Measurements from ENCODE around the gene MKNK2.

The MKNK2 gene

GRCh38 chr19:2026770-2027169, 24.3 kb downstream of the MKNK2 start:
- H3K4me1 Mint-ChIP-seq = peaks cover 17% of the 10 kb centered on the region
- CTCF ChIA-PET = interaction anchor here (1.3 kb wide), 1 partner anchor 10 kb away, joined by 4 read pairs; no protein-coding TSS in a partner anchor

GRCh38 chr19:2022289-2022688, 28.8 kb downstream of the MKNK2 start:
- H3K4me1 Mint-ChIP-seq = peaks cover 12% of the 10 kb centered on the region
- peaks cover 32% of the 10 kb centered on the region for H3K27me3 Mint-ChIP-seq
- CTCF ChIA-PET = interaction anchor here (0.8 to 1.2 kb wide), 2 partner anchors 47 to 75 kb away, joined by 3 read pairs; partner anchors contain the start of gene IZUMO4
- no peak overlapping the region for H3K27ac Mint-ChIP-seq
- peaks cover 3% of the 10 kb centered on the region for H3K36me3 Mint-ChIP-seq
- DNase-seq = no peak
- H3K4me3 Mint-ChIP-seq = no peak overlapping the region
- H3K9me3 Mint-ChIP-seq = peaks cover 3% of the 10 kb centered on the region

More at GRCh38 chr19:2026770-2027169, 24.3 kb downstream of the MKNK2 start:
- Mint-ChIP-seq H3K27ac (no peak overlapping the region), H3K4me3 (no peak overlapping the region), H3K9me3 (peaks cover 3% of the 10 kb centered on the region), H3K27me3 (peaks cover 19% of the 10 kb centered on the region), H3K36me3 (peaks cover 3% of the 10 kb centered on the region)
- no peak for DNase-seq

GRCh38 chr19:2021453-2022140, 29.4 kb downstream of the MKNK2 start:
- peaks cover 3% of the 10 kb centered on the region for H3K36me3 Mint-ChIP-seq

GRCh38 chr19:2018752-2019151, 32.3 kb downstream of the MKNK2 start:
- CTCF ChIA-PET = interaction anchor here (0.7 to 1.2 kb wide), 2 partner anchors 67 to 155 kb away, joined by 3 read pairs; no protein-coding TSS in a partner anchor
- H3K36me3 Mint-ChIP-seq = no peaks in the 10 kb centered on the region

More at GRCh38 chr19:2021453-2022140, 29.4 kb downstream of the MKNK2 start:
- H3K4me3 Mint-ChIP-seq = no peak overlapping the region
- DNase-seq = no peak
- H3K9me3 Mint-ChIP-seq = peaks cover 3% of the 10 kb centered on the region
- H3K27me3 Mint-ChIP-seq = peaks cover 32% of the 10 kb centered on the region
- H3K27ac Mint-ChIP-seq = no peak overlapping the region
- peaks cover 13% of the 10 kb centered on the region for H3K4me1 Mint-ChIP-seq
- CTCF ChIA-PET = interaction anchor here (0.8 to 1.2 kb wide), 2 partner anchors 48 to 75 kb away, joined by 3 read pairs; partner anchors contain the start of gene IZUMO4

GRCh38 chr19:2016041-2016807, 34.8 kb downstream of the MKNK2 start:
- Mint-ChIP-seq H3K4me3 (peak overlapping the region; percentile 63), H3K27me3 (peaks cover 8% of the 10 kb centered on the region), H3K4me1 (peaks cover 26% of the 10 kb centered on the region), H3K27ac (no peak overlapping the region), H3K36me3 (peaks cover 10% of the 10 kb centered on the region), H3K9me3 (no peaks in the 10 kb centered on the region)
- CTCF ChIA-PET = interaction anchor here (1.1 to 1.3 kb wide), 2 partner anchors 12 to 16 kb away, joined by 3 to 4 read pairs; no protein-coding TSS in a partner anchor
- DNase-seq = peak; percentile 81

More at GRCh38 chr19:2018752-2019151, 32.3 kb downstream of the MKNK2 start:
- H3K27ac Mint-ChIP-seq = no peak overlapping the region
- H3K27me3 Mint-ChIP-seq = peaks cover 28% of the 10 kb centered on the region
- H3K4me3 Mint-ChIP-seq = no peak overlapping the region
- no peak for DNase-seq
- peaks cover 15% of the 10 kb centered on the region for H3K4me1 Mint-ChIP-seq
- no peaks in the 10 kb centered on the region for H3K9me3 Mint-ChIP-seq

GRCh38 chr19:2015608-2015950, 35.5 kb downstream of the MKNK2 start, which contains the start of gene BTBD2:
Gene BTBD2 (minus strand): TSS chr19:2015714. CDS start chr19:2015703, 11 bp downstream.
- peak within 1 kb of the TSS; percentile 62 for H3K27ac Mint-ChIP-seq
- peaks cover 31% of the 10 kb centered on the region for H3K4me1 Mint-ChIP-seq
- H3K9me3 Mint-ChIP-seq = no peaks in the 10 kb centered on the region
- H3K27me3 Mint-ChIP-seq = peaks cover 6% of the 10 kb centered on the region
- peak; percentile 62 for DNase-seq
- peaks cover 15% of the 10 kb centered on the region for H3K36me3 Mint-ChIP-seq
- H3K4me3 Mint-ChIP-seq = peak within 1 kb of the TSS; percentile 70
- CTCF ChIA-PET = no interaction called here

GRCh38 chr19:2014731-2015607, 36.1 kb downstream of the MKNK2 start:
- Mint-ChIP-seq H3K36me3 (peaks cover 15% of the 10 kb centered on the region), H3K27me3 (peaks cover 6% of the 10 kb centered on the region), H3K4me1 (peaks cover 31% of the 10 kb centered on the region), H3K9me3 (no peaks in the 10 kb centered on the region), H3K27ac (peak overlapping the region; percentile 62), H3K4me3 (peak overlapping the region; percentile 70)
- DNase-seq = peak; percentile 51
- CTCF ChIA-PET = no interaction called here

- H3K36me3 Mint-ChIP-seq = peaks cover 15% of the 10 kb centered on the region
- no peak for DNase-seq
- H3K27me3 Mint-ChIP-seq = no peaks in the 10 kb centered on the region
- peak overlapping the region; percentile 70 for H3K4me3 Mint-ChIP-seq
- CTCF ChIA-PET = no interaction called here
- no peaks in the 10 kb centered on the region for H3K9me3 Mint-ChIP-seq
- H3K4me1 Mint-ChIP-seq = peaks cover 27% of the 10 kb centered on the region
- no peak overlapping the region for H3K27ac Mint-ChIP-seq
Measured at GRCh38 chr19:2014131-2014571, 36.9 kb downstream of the MKNK2 start.

GRCh38 chr19:2013683-2013961, 37.4 kb downstream of the MKNK2 start:
- Mint-ChIP-seq H3K4me3 (peak overlapping the region; percentile 70), H3K36me3 (peaks cover 15% of the 10 kb centered on the region), H3K4me1 (peaks cover 27% of the 10 kb centered on the region), H3K27ac (no peak overlapping the region), H3K27me3 (no peaks in the 10 kb centered on the region), H3K9me3 (no peaks in the 10 kb centered on the region)
- CTCF ChIA-PET = no interaction called here
- no peak for DNase-seq

GRCh38 chr19:2012941-2013682, 37.9 kb downstream of the MKNK2 start:
- Mint-ChIP-seq H3K36me3 (peaks cover 15% of the 10 kb centered on the region), H3K4me3 (peak overlapping the region; percentile 70), H3K27ac (no peak overlapping the region), H3K4me1 (peaks cover 27% of the 10 kb centered on the region), H3K9me3 (no peaks in the 10 kb centered on the region), H3K27me3 (no peaks in the 10 kb centered on the region)
- DNase-seq = no peak
- CTCF ChIA-PET = no interaction called here

GRCh38 chr19:2011169-2011568, 39.9 kb downstream of the MKNK2 start:
- CTCF ChIA-PET = no interaction called here
- H3K4me3 Mint-ChIP-seq = no peak overlapping the region
- no peaks in the 10 kb centered on the region for H3K27me3 Mint-ChIP-seq
- H3K36me3 Mint-ChIP-seq = peaks cover 15% of the 10 kb centered on the region
- DNase-seq = no peak
- no peaks in the 10 kb centered on the region for H3K9me3 Mint-ChIP-seq
- peaks cover 28% of the 10 kb centered on the region for H3K4me1 Mint-ChIP-seq
- H3K27ac Mint-ChIP-seq = no peak overlapping the region

- Mint-ChIP-seq H3K27ac (no peak overlapping the region), H3K4me3 (no peak overlapping the region)
Measured at GRCh38 chr19:2010135-2010668, 40.8 kb downstream of the MKNK2 start.

GRCh38 chr19:2003874-2004273, 47.2 kb downstream of the MKNK2 start:
- no peak overlapping the region for H3K4me3 Mint-ChIP-seq
- H3K36me3 Mint-ChIP-seq = peaks cover 11% of the 10 kb centered on the region
- no peaks in the 10 kb centered on the region for H3K27me3 Mint-ChIP-seq
- H3K27ac Mint-ChIP-seq = peak overlapping the region; percentile 29
- no peak for DNase-seq
- H3K4me1 Mint-ChIP-seq = peaks cover 7% of the 10 kb centered on the region
- no peaks in the 10 kb centered on the region for H3K9me3 Mint-ChIP-seq
- CTCF ChIA-PET = no interaction called here

More at GRCh38 chr19:2010135-2010668, 40.8 kb downstream of the MKNK2 start:
- no peaks in the 10 kb centered on the region for H3K9me3 Mint-ChIP-seq
- DNase-seq = no peak
- H3K36me3 Mint-ChIP-seq = peaks cover 15% of the 10 kb centered on the region
- H3K4me1 Mint-ChIP-seq = peaks cover 28% of the 10 kb centered on the region
- CTCF ChIA-PET = no interaction called here
- H3K27me3 Mint-ChIP-seq = no peaks in the 10 kb centered on the region

Data from activated naive CD4-positive, alpha-beta T cell treated with anti-CD3 and anti-CD28 coated beads, Interleukin-2, amount 10 ng/mL, durations not matched to agents 7 days and 5 days (primary cell).